GM12875 (cell line): ENCODE data around the gene PLEKHA5.

Source experiments
- H3K4me3 ChIP-seq: one replicate; pipeline ENCODE4 v1.5.1; 2011; ENCODE audit warnings: low read depth, low read length, control low read depth
- TF ChIP-seq, protein P1 (sequence below): IDR thresholded peaks from 2 replicates; pipeline ENCODE4 v1.5.1; 2011; ENCODE audit warnings: low read depth, mild to moderate bottlenecking, control low read depth, inconsistent platforms, low read length, moderate library complexity, borderline replicate concordance; ENCODE audit not compliant: insufficient read depth

The PLEKHA5 gene

DNA sequence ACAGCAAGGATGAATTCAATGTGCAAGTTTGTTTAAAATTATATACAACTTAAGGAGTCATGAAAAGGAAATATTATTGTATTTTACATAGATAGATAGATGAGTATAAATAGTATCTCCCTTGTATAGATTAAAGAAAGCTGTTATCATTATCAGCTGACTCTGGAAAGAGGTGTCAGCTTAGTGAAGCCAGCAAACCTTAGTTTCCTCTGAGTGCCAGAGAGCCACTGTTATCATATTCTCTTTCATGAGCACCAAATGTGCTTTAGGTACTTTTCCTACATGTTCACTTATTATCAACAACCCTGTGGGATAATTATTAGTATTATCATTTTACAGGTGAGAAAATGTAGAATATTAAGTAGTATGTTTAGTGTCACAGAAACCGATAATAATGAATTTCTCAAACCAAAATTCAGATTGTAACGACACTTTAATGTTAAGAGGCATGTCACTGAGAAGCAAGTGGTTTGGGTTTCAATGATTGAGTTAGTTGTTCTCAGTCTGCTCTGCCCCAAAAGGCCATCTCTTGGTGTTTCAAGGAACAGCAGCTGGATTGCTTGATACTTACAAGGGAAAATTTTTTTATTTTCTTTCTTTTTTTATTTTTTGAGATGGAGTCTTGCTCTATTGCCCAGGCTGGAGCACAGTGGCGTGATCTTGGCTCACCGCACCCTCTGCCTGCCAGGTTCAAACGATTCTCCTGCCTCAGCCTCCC, 53.7 kb downstream of the PLEKHA5 start:
- TF ChIP-seq, protein P1, sequence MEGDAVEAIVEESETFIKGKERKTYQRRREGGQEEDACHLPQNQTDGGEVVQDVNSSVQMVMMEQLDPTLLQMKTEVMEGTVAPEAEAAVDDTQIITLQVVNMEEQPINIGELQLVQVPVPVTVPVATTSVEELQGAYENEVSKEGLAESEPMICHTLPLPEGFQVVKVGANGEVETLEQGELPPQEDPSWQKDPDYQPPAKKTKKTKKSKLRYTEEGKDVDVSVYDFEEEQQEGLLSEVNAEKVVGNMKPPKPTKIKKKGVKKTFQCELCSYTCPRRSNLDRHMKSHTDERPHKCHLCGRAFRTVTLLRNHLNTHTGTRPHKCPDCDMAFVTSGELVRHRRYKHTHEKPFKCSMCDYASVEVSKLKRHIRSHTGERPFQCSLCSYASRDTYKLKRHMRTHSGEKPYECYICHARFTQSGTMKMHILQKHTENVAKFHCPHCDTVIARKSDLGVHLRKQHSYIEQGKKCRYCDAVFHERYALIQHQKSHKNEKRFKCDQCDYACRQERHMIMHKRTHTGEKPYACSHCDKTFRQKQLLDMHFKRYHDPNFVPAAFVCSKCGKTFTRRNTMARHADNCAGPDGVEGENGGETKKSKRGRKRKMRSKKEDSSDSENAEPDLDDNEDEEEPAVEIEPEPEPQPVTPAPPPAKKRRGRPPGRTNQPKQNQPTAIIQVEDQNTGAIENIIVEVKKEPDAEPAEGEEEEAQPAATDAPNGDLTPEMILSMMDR, result no peak
- H3K4me3 ChIP-seq, result no peak overlapping the region

DNA sequence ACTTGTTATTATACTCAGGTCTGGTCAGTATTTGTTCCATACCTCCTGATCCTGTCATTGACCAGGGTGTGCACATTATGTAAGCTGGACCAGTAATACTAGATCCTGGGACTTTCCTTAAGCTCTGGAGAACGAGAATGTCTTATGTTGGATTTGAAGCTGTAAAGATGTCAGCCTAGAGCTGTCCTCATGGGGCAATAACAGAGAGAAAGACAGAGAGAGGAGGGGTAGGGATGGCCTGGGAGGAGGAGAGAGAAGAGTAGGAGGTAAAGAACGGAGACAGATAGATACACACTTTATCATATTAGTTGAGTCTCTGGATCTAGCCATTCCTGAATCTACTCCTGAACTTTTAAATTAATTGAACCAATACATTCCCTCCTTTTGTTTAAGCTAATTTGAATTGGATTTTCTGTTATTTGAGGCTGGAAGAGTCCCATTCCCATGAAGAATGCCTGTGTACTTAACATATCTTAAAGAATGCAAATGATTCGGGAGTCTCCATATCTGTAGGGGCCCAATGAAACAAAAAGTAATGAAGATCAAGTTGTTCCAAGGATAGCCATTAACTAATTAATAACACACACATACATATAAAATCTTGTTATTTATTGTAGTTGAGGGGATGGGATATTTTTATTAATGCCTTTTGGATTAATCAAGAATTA, 55.9 kb downstream of the PLEKHA5 start:
- TF ChIP-seq, protein P1, result no peak
- H3K4me3 ChIP-seq, result no peak overlapping the region

DNA sequence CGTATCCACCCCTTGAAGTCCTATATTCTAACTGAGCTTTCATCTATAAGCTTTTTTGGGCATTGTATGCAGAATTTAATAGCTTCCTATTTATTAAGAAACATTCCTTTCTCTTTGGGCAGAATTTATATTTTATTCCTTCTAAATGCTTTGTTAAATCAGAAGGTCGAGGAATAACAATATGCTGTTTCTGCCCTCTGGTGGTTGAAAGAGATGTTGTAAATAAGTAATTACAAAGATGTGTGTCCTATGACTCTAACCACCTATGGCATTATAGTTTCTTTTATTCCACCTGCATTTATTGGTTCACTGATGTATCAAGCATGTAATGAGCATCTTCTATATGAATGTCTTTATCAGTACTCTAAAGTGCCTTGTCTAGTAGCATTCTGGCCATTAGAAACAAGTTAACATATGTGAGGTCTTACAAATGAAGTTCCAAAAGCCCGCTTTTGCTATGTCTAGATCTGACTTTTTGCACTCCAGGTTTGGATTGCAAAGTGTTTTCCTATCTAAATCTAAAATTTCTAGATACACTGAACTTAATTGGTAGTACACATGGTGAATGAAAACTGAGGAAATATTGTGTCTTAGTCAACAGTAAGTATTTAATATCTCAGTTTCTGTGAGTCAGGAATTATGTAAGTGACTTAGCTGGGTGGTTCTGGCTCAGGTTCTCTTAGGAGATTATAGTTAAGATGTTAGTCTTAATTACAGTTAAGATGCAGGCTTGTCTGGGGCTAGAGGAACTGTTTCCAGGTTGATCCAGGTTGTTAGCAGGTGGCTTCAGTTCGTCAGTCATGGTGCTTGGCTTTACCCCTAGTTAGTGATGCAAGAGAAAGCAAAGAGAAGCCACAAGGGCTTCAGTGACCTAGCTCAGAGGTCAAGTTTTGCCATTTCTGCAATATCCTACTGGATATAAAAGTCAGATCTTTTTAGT, 57.5 kb downstream of the PLEKHA5 start:
- H3K4me3 ChIP-seq, result no peak overlapping the region
- TF ChIP-seq, protein P1, result peak; percentile 14; the same call in 1 of the 2 replicates

DNA sequence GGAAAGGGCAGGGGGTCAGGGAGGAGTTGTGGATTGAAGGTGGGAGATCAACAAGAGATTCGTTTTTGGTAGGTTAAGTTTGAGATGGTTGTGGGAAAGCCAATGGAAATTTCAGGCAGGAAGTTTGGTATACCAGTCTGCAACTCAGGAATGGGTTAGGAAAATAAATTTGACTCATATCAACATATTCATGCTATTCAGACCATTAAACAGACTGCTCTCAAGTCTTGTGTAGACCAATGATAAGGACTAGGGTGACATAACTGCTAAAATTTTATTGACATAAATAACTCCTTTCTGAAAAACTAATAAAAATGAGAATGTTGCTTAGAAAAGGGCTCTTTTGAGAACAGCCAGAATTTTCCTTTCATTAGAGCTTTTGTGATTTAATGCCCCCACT, 60.0 kb downstream of the PLEKHA5 start:
- H3K4me3 ChIP-seq, result no peak overlapping the region
- TF ChIP-seq, protein P1, result no peak

DNA sequence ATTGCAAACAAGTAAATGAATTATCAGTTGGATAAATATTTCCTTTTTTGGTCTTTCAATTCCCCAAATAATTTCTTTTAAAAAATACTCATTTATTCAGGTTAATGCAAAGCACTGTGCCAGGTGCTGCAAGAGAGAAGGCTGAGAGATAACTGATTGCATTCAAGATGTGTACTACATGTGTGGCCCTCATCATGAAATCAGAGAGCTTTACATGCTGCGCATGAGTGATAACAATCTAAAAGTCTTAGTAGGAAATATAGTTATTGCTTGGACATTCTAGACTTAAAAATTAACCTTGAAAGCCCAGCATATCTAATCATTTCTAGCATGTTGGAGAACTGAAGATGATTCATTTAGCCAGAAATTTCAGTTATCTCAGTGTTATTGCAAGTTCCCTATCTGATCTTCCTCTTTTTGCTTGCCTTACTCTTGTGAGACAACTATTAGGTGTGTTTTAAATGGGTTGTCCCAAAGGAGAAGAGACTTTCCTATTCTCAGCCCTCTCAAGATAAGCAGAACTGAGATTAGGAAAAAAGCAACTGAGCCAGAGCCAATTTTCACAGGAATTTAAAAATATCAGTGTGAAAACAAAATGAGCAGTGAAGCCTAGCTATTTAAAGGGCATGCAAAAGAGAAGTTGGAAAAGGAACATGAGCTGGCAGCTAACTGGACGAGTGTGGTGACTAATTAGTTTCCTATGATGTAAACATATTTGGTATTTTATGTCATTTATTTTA, 60.9 kb downstream of the PLEKHA5 start:
- TF ChIP-seq, protein P1, result no peak
- no peak overlapping the region for H3K4me3 ChIP-seq

DNA sequence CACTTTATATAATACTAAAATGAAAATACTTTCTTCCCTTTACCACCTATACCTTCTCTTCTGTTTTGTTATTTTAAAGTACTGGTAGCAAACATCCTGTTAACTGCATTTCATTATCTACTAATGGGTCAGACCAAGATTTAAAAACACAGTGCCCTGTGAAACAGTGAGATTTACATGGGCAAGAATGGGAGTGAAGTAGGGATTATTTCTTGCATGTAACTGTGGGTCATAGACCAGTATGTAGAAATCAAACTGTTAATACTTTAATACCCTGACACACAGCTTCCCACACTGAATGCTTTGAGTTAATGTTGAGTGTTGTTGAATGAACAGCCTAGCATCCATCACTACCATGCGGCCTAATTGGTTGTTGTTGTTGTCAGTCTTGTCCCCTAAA, 61.6 kb downstream of the PLEKHA5 start:
- TF ChIP-seq, protein P1, result no peak
- no peak overlapping the region for H3K4me3 ChIP-seq
